CD4-positive, CD25-positive, alpha-beta regulatory T cell (primary cell): ENCODE data around the gene OPA1. TPM values are rescaled to one million over a fixed set of nuclear protein-coding genes. Genes with fewer than 3 reads are reported as not detected.

Experiments used
- ATAC-seq, 2 donors: fragments of 150-1000 bp; cut with Tn5 transposase; one replicate each; pipeline ENCODE4 v1.10.0; 2021; ENCODE audit warnings: low read depth in 2 of 2, moderate number of reproducible peaks in 2 of 2, moderate library complexity in 1 of 2
- DNase-seq, 3 donors: peaks; one replicate each; pipeline versions ENCODE4 v3.0.0 to v3.0.0-alpha.2; 2012 to 2022; ENCODE audit warnings: mixed read lengths in 1 of 3
- H3K27ac ChIP-seq: one replicate; pipeline ENCODE4 v1.7.0; 2013; ENCODE audit warnings: mild to moderate bottlenecking, low read length; ENCODE audit not compliant: insufficient read depth, poor library complexity, severe bottlenecking
- H3K27me3 ChIP-seq: one replicate; pipeline ENCODE4 v1.7.0; 2013; ENCODE audit warnings: low read length; ENCODE audit not compliant: control insufficient read depth, insufficient read depth
- H3K36me3 ChIP-seq: one replicate; pipeline ENCODE4 v1.7.0; 2013; ENCODE audit warnings: mild to moderate bottlenecking, low read length, moderate library complexity; ENCODE audit not compliant: control insufficient read depth, insufficient read depth
- H3K4me1 ChIP-seq: 2 replicates; pipeline ENCODE4 v1.7.0; 2013; ENCODE audit warnings: mild to moderate bottlenecking, low read length; ENCODE audit not compliant: insufficient read depth, control insufficient read depth, poor library complexity, severe bottlenecking
- H3K4me3 ChIP-seq: one replicate; pipeline ENCODE4 v1.7.0; 2013; ENCODE audit warnings: low read depth, mild to moderate bottlenecking, low read length, moderate library complexity
- H3K9me3 ChIP-seq, 2 experiments: 1 replicate in 1 of 2; 2 replicates in 1 of 2; pipeline ENCODE4 v1.7.0; 2013; ENCODE audit warnings: low read length in 2 of 2, mild to moderate bottlenecking in 1 of 2, moderate library complexity in 1 of 2; ENCODE audit not compliant: control insufficient read depth in 2 of 2
- H3K27ac Mint-ChIP-seq, 3 donors: one replicate each; pipeline ENCODE4 v1.8.0; 2020 to 2022; ENCODE audit warnings: mild to moderate bottlenecking in 3 of 3, mixed read lengths in 3 of 3, moderate library complexity in 2 of 3
- H3K27me3 Mint-ChIP-seq: one replicate; pipeline ENCODE4 v1.8.0; 2022; ENCODE audit warnings: mild to moderate bottlenecking, mixed read lengths
- H3K36me3 Mint-ChIP-seq: one replicate; pipeline ENCODE4 v1.8.0; 2020; ENCODE audit warnings: mixed read lengths
- H3K4me1 Mint-ChIP-seq, 4 donors: one replicate each; pipeline ENCODE4 v1.8.0; 2020 to 2022; ENCODE audit warnings: mixed read lengths in 4 of 4, mild to moderate bottlenecking in 1 of 4
- H3K4me3 Mint-ChIP-seq, 4 donors: one replicate each; pipeline ENCODE4 v1.8.0; 2020 to 2022; ENCODE audit warnings: mild to moderate bottlenecking in 4 of 4, mixed read lengths in 4 of 4, moderate library complexity in 3 of 4
- H3K9me3 Mint-ChIP-seq, 7 donors: one replicate each; pipeline ENCODE4 v1.8.0; 2020 to 2022; ENCODE audit warnings: mixed read lengths in 7 of 7, mild to moderate bottlenecking in 3 of 7, moderate library complexity in 2 of 7
- polyA plus RNA-seq, 4 donors: library from polyadenylated mRNA; unstranded; fragments of 300-500 nt; fragmentation: Illumina TruSeq; gene quantifications; one replicate each; pipeline ENCODE4 v1.2.3, GENCODE V29; 2021
- total RNA-seq: library from RNA; stranded (reverse); gene quantifications from one replicate; pipeline ENCODE4 v1.2.3, GENCODE V29; 2022

The OPA1 gene
- total and polyA plus RNA-seq, 5 donors from 2014 or later = 20.3 to 57.4 (median 22.9) TPM

- peaks cover 26% of the 10 kb centered on the region for H3K36me3 Mint-ChIP-seq
- H3K4me1 ChIP-seq = no peaks in the 10 kb centered on the region
- no peaks in the 10 kb centered on the region for H3K9me3 ChIP-seq
- H3K4me1 Mint-ChIP-seq = peaks cover 0 to 2% (median under 1%) of the 10 kb centered on the region in 4 donors
- H3K27ac ChIP-seq = no peak overlapping the region
- no peak overlapping the region for H3K27ac Mint-ChIP-seq
- no peak overlapping the region for H3K4me3 Mint-ChIP-seq
- no peak for DNase-seq
- peaks cover 40% of the 10 kb centered on the region for H3K36me3 ChIP-seq
- H3K4me3 ChIP-seq = no peak overlapping the region
- no peaks in the 10 kb centered on the region for H3K27me3 Mint-ChIP-seq
- no peaks in the 10 kb centered on the region for H3K27me3 ChIP-seq
- ATAC-seq = no peak
- H3K9me3 Mint-ChIP-seq = no peaks in the 10 kb centered on the region
Observed at GRCh38 chr3:193693774-193694173, 100.8 kb downstream of the OPA1 start.

GRCh38 chr3:193701953-193702635 is 109.1 kb downstream of the OPA1 start:
- Histone ChIP-seq H3K36me3 (peaks cover 5% of the 10 kb centered on the region), H3K9me3 (no peaks in the 10 kb centered on the region), H3K27ac (no peak overlapping the region), H3K4me1 (no peaks in the 10 kb centered on the region), H3K4me3 (no peak overlapping the region), H3K27me3 (no peaks in the 10 kb centered on the region)
- Mint-ChIP-seq H3K9me3 (no peaks in the 10 kb centered on the region), H3K27me3 (no peaks in the 10 kb centered on the region), H3K4me1 (no peaks in the 10 kb centered on the region), H3K4me3 (no peak overlapping the region), H3K36me3 (peaks cover 7% of the 10 kb centered on the region), H3K27ac (peak overlapping the region in 1 of 3 donors; percentile 28)
- DNase-seq (no peak), ATAC-seq (no peak)

- DNase-seq (no peak), ATAC-seq (no peak)
- no peak overlapping the region for H3K27ac Mint-ChIP-seq
- H3K9me3 ChIP-seq = no peaks in the 10 kb centered on the region
- peaks cover 7% of the 10 kb centered on the region for H3K36me3 Mint-ChIP-seq
- peaks cover 0 to 3% (median 0%) of the 10 kb centered on the region in 4 donors for H3K4me1 Mint-ChIP-seq
- no peaks in the 10 kb centered on the region for H3K4me1 ChIP-seq
- no peaks in the 10 kb centered on the region for H3K27me3 ChIP-seq
- H3K4me3 Mint-ChIP-seq = no peak overlapping the region
- H3K36me3 ChIP-seq = peaks cover 5% of the 10 kb centered on the region
- no peak overlapping the region for H3K27ac ChIP-seq
- H3K27me3 Mint-ChIP-seq = no peaks in the 10 kb centered on the region
- no peak overlapping the region for H3K4me3 ChIP-seq
- H3K9me3 Mint-ChIP-seq = no peaks in the 10 kb centered on the region
Observed at GRCh38 chr3:193702967-193703366, 110.0 kb downstream of the OPA1 start.

GRCh38 chr3:193704431-193704830 is 111.4 kb downstream of the OPA1 start:
- Mint-ChIP-seq H3K4me1 (peaks cover 0 to 3% (median 0%) of the 10 kb centered on the region in 4 donors), H3K4me3 (no peak overlapping the region), H3K27me3 (no peaks in the 10 kb centered on the region), H3K27ac (peak overlapping the region in 1 of 3 donors; percentile 13), H3K9me3 (no peaks in the 10 kb centered on the region), H3K36me3 (peaks cover 3% of the 10 kb centered on the region)
- Histone ChIP-seq H3K27ac (no peak overlapping the region), H3K4me3 (no peak overlapping the region), H3K36me3 (no peaks in the 10 kb centered on the region), H3K27me3 (no peaks in the 10 kb centered on the region), H3K9me3 (no peaks in the 10 kb centered on the region), H3K4me1 (no peaks in the 10 kb centered on the region)
- DNase-seq (no peak), ATAC-seq (no peak)

GRCh38 chr3:193708270-193708669 is 115.3 kb downstream of the OPA1 start:
- H3K36me3 ChIP-seq = no peaks in the 10 kb centered on the region
- H3K4me3 ChIP-seq = no peak overlapping the region
- Mint-ChIP-seq H3K9me3 (peaks cover 0 to 1% (median 0%) of the 10 kb centered on the region in 7 donors), H3K36me3 (no peaks in the 10 kb centered on the region), H3K4me1 (peaks cover 0 to 3% (median 0%) of the 10 kb centered on the region in 4 donors), H3K27me3 (no peaks in the 10 kb centered on the region), H3K4me3 (no peak overlapping the region), H3K27ac (peak overlapping the region in 1 of 3 donors; percentile 22)
- no peaks in the 10 kb centered on the region for H3K27me3 ChIP-seq
- H3K9me3 ChIP-seq = no peaks in the 10 kb centered on the region
- no peak for DNase-seq
- H3K4me1 ChIP-seq = no peaks in the 10 kb centered on the region
- H3K27ac ChIP-seq = no peak overlapping the region
- ATAC-seq = no peak

DNA sequence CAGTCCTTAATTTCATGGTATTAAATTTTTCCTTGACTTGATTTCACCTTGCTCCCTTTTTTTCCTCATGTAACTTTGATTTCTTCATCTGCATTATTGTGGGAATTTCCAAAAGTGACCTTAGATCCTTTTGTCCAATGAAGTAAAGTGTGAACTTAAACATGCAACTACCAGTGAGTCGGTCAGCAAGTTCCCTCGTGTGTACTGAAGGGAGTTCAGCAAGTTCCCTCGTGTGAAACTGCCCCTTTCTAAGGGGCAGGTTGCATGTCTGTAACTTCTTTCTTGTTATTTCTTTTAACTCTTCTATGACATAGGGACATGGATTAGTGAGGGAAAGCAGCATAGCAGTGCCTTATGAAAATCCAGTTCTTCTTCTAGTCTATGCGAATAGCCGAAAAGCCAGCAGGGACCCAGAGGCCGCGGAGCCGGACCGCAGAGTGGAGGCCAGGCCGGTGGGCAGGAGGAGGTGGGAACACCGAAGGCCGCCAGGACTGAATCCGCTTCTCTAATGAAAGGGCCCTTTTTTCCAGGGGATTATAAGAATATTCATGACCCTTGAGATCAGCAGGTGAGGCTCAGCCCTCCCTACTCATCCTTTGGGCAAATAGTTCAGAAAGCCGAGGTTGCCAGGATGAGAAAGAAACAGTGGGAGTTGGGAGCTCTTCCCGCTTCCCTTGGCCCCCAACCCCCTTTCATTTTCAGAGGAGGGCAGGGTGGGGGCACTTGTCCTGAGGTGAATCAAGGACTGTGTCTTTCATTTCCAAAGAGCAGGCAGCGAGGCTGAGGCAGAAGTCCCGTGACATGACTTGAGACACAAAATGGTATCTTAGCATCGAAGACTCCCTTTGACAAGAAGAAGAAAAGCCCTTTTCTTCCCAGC is 117.5 kb downstream of the OPA1 start:
- Histone ChIP-seq H3K9me3 (peaks cover 2 to 13% of the 10 kb centered on the region in 2 experiments), H3K27ac (no peak overlapping the region), H3K4me1 (no peaks in the 10 kb centered on the region), H3K27me3 (no peaks in the 10 kb centered on the region), H3K4me3 (no peak overlapping the region), H3K36me3 (no peaks in the 10 kb centered on the region)
- no peaks in the 10 kb centered on the region for H3K27me3 Mint-ChIP-seq
- DNase-seq (no peak), ATAC-seq (no peak)
- peaks cover 0 to 3% (median 1%) of the 10 kb centered on the region in 4 donors for H3K4me1 Mint-ChIP-seq
- H3K36me3 Mint-ChIP-seq = peaks cover 3% of the 10 kb centered on the region
- H3K9me3 Mint-ChIP-seq = peaks cover 0 to 10% (median 2%) of the 10 kb centered on the region in 7 donors
- H3K4me3 Mint-ChIP-seq = no peak overlapping the region
- H3K27ac Mint-ChIP-seq = no peak overlapping the region

- H3K4me3 Mint-ChIP-seq = no peak overlapping the region
- ATAC-seq (no peak), DNase-seq (no peak)
- Histone ChIP-seq H3K4me3 (no peak overlapping the region), H3K36me3 (no peaks in the 10 kb centered on the region), H3K4me1 (no peaks in the 10 kb centered on the region), H3K27me3 (no peaks in the 10 kb centered on the region), H3K27ac (no peak overlapping the region), H3K9me3 (peaks cover 2 to 13% of the 10 kb centered on the region in 2 experiments)
- peaks cover 0 to 3% (median 1%) of the 10 kb centered on the region in 4 donors for H3K4me1 Mint-ChIP-seq
- H3K36me3 Mint-ChIP-seq = peaks cover 6% of the 10 kb centered on the region
- peaks cover 0 to 13% (median 4%) of the 10 kb centered on the region in 7 donors for H3K9me3 Mint-ChIP-seq
- no peaks in the 10 kb centered on the region for H3K27me3 Mint-ChIP-seq
- no peak overlapping the region for H3K27ac Mint-ChIP-seq
Observed at GRCh38 chr3:193711166-193711485, 118.1 kb downstream of the OPA1 start.
